Stimulated activated CD4-positive, alpha-beta T cell treated with anti-CD3 and anti-CD28 coated beads, Interleukin-12 subunit alpha, Interleukin-12 subunit beta, amount 100 ng/mL, for 4 hours (primary cell): Measurements from ENCODE around the gene NRM.
"Not testable (repeated sequence)": the region's sequence is repeated elsewhere in the genome, so short reads cannot be mapped to it uniquely, and the experiment has no call there.

Source experiments
- DNase-seq: peaks from one replicate; pipeline ENCODE4 v3.0.0-alpha.2; 2020

Gene NRM

DNA sequence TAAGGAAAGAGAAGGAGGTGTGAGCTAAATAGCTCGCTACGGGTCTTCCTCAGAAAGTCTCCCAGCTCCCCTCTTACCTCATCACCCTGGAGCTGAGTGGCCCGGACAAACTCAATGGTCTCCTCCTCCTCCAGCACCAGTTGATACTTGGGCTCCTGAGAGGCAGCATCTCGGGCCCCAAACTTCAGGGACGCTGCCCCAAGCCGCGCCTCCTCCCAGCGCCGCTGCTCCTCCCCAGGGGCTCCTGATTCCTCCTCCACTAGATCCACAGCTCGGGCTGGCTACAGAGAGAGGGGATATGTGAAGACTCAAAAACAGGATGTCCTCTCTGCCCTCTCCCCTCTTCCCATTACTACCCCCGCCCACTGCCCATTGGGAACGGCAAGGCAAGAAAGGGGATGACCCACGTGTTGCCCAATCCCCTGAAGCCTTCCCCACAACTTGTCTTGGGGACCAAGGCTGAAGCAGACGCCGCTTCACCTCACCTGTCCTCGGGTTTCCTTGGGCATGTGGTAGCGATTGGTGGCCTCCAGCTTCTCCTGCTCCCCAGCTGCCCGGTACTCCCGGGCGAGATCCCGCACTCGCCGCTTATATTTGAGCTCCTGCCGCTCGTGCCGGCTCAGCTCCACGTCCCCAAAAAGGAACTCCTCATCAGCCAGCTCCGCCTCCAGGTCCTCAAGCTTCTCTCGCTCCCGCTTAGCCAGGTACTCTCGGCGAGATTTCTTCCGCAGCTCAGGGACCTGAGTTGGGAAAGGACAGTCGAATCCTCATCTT lies 25.6 kb downstream of the NRM start:
- no peak for DNase-seq

DNA sequence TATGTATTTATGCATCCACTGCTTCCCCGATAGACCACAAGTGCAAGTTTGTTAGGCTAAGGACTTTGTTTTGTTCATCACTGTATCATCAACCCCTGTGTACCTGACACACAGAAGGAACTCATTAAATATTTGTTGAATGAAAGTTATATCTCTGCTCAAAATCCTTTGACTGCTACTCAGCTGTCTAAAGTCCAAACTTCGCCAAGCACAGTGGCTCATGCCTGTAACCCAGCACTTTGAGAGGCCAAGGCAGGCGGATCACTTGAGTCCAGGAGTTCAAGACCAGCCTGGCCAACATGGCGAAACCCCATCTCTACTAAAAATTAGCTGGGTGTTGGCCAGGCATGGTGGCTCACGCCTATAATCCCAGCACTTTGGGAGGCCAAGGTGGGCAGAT lies 32.9 kb downstream of the NRM start:
- not testable (repeated sequence) for DNase-seq

DNA sequence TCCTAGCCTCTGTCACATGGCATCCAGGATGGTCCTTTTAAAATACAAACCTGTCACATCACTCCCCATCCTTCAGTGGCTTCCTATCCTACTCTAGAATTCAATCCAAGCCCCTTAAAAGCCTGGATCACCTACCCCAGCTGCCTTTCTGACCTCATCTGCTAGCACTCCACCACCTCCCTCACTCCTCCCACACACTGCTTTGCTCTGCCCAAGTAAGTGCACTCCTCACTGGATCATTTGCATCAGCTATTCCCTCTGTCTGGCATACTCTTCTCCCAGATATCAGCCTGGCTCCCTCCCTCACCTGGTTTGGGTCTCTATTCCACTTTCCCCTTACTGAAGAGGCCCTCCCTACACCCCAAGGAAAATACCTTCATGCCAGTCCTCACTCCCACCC lies 33.3 kb downstream of the NRM start:
- no peak for DNase-seq

DNA sequence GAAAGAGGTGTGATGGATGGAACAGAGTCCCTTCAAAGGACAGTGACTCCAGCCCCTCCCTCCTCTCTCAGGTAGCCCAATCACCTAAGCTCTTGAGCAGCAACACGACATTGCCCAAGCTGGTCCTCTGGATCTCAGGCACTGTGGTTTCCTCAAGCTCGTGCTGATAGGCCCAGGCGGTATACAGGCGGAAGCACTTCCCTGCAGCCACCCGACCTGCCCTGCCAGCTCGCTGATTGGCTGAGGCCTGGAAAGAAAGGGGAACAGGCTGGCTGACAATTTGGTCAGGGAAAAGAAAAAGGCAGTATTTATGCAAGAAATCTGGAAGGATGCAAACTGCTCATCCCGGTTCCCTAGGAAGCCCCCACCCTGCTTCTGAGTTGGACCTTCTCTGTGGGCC lies 34.3 kb downstream of the NRM start:
- no peak for DNase-seq

DNA sequence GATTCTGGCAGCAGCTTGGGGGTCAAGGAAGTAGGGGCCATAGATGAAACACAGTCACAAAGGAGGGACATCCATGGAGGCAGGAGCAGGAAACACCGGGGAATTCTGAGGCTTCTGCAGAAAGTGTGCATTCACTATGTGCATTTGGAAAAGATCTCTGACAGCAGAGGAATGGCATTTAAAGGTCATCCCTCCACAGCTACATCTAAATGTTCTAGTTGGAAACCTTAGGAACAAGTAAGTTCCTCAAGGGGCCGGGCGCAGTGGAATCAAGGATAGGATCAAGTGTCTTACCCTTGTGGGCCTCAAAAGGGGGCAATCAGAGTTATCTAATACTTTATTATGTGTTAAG lies 35.1 kb downstream of the NRM start:
- no peak for DNase-seq

DNA sequence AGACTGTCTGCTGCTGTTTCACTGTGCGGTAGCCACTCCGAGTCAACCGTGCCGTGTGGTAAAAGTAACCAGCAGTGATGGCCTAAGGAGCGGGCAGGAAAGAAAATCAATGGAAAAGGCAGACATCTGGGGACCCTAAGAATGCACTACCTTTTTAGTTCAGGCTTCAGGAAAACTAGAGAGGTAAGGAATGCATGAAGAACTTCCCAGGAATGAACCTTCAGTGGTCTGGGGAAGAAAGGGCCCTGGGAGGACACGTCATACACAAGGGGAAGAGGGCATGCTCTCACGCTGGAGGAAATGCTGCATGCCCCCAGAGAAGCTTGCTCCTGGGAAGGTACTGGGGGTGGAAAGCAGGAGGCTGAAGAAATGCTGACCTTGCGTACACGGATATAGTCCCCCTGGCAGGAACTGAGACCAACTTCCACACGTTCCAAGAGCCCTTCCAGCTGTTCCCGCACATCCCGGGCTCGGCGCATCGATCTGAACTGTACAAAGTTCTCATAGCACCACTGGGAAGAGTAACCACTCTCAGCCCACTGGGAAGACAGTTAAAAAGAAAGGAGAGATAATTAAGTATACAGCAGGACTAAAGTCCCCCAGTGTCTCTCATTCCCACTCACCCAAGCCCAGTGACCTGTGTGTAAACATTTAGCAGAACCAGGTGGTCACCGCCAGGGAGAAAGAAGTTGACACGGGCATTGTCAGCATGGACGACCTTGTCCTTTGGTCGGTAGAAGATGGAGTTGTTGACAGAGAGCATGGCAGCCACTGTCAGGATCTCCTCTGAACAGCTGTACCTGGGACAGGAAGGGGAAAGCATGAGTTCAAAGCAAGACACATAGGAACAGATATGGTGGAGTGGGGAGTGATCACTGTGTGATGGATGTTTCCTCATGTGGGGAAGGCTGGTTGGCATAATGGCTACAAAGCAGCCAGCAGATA lies 35.7 kb downstream of the NRM start:
- no peak for DNase-seq

DNA sequence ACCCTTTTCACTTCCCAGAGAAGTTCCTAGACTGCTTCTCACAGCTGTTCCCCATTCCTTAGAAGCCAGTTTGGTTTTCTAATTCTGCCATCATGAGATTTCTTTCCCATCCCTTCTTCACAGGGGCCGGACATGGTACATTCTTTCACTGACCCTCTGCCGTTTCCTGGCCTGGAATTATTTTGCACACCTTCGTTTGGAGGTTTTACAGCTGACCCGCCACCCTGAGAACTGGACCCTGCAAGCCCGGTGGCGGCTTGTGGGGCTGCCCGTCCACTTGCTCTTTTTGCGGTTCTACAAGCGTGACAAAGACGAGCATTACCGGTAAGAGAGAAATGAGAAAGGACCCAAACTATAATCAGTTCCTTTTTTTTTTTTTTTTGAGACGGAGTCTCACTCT lies 39.6 kb downstream of the NRM start:
- no peak for DNase-seq

DNA sequence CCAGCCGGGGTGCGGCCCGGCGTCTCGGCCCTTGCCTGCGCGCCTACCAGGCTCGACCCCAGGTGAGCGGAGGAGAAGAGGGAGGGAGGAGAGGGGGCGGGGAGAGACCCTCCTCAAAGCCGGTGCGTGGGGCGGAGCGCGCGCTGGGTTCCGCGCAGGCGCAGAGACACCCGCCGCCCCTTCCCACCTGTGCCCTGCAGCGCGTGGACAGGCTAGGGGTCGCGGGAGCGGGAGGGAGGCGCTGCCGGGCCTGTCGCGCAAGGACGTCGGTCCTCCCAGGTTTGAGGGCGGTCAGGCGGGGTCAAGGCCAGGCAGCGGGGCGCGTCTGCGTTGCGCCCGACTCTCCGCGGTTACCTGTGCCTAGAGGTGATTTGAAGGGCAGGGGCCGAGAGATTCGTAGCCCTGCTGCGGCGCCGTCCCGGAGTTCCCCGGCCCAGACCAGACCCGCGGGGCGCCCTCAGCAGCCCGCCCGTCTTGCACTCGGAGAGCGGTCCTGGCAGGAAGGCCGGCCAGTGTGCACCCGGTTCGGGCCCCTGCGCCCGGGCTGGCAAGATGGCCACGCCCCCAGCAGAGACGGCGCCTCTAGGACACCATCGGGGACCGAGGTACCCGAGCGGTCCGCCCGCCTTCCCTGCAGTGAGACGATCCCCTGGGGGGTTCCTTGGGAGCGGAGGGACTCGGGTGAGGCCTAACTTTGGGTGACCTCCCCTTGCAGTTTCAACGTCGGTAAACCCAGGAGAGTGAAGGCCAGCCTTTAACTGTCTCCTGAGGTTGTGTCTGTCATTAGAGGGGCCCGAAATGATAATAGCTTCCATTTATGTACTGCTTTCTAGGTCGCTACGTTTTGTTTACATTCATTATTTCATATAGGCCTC lies 43.3 kb downstream of the NRM start:
- peak; percentile 75 for DNase-seq

DNA sequence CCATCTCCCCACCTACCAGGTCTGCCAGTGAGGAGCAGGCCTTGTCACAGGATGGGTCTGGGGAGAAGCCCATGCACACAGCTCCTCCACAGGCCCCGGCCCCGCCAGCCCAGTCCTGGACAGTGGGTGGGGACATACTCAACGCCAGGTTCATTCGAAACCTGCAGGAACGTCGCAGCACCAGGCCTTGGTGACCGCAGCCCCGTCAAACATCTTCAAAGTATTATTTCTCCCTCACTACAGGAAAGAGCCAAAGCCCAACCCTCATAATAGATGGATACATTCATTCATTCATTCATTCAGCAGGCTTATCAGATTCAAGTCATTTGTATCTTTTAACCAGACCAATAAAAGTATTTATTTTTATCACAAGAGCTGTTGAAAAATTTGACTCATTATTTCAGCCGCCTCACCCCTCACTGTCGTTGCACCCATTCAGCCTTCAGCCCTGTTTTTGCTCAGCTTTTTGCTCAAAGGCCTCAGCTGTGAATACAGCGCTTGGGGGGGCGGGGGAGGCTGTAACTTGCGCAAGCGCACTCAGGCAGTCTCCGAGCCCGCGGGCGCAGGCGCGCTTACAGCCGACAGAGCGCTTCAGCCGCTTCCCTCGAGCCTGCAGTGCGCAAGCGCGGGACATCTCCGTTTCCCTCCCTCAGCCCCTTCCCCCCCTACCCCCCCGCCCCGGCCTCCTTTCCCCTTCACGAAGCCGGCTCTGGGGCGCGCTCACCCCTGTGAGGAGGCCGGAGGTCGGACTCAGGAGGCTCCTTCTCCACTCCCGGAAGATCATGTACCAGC lies 44.1 kb downstream of the NRM start, which contains the start of gene C6orf136:
TSS of gene C6orf136 (plus strand) at position 684 of the 792 bp plus-strand sequence. CDS start at position 783, 99 bp downstream.
- DNase-seq, result peak; percentile 90

DNA sequence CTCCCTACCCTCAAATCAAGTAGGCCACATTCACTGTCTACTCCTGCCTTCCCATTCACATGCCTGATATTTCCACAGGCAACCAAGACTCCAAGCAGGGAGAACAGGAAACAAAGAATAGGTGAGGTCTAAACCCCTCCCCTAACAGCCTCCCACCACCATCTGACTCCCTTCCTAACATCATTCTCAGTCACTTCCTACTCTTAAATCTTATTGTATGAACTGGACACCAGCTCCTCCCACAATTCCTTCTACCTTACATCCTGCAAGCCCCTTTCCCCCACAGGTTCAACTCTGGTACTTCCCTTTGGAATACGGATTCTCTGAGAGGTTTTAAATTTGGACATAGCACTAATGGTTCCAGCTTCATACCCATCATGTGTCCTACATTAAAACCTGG lies 44.8 kb downstream of the NRM start:
- no peak for DNase-seq

DNA sequence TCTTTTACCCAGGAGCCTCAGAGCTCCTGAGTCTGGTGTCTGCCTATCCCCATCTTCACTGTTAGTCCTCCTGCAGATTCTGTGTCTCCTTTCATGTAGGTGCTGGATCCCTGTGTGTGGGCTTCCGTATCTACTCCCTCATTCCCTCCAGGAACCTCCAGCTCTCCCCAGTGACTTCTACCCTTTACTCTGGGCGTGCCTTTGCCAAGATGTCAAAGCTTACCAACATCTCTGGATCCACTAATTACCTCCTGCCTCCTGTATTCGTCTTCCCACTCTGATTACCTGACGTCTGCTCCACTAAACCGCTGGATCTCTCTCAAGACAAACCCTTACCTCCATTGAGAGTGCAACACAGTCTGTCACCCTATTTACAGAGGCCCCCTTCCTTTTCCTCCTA lies 46.0 kb downstream of the NRM start:
- DNase-seq, result no peak

DNA sequence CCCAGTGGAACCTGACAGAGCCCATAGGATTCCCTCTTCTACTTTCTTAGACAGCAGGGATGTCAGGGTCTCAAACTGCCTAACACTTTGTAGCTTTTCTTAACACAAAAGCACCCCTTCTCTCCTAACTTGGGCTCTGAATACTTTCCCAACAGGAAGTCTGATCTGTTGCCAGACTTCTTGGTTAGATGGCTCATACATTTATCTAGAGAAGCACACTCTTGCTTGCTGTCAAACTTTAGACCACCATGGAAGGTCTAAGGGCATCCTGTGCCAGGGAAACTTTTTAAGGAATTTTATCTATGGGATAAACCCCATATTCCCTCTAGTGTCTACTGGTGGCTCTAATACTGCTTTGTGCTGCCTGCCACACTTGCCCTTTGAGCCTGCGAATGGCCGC lies 47.1 kb downstream of the NRM start:
- DNase-seq, result no peak

DNA sequence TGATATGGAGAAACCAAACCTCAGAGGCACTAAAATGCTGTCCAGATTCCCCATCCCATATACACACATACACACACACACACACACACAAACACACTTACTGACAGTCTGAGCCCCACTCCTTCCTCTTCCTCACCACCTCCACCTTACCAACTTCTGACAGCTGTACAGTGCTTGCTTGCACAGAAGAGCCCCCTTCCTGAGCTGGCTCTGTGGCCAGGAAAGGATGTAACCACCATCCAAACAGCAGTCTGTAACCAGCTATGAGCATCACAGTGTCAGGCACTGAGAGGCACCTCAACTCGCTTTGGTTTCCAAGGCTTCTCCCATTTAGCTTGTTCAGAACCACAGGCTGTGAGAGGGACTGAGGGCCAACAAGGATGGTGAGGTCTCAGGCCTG lies 49.7 kb downstream of the NRM start:
- no peak for DNase-seq

DNA sequence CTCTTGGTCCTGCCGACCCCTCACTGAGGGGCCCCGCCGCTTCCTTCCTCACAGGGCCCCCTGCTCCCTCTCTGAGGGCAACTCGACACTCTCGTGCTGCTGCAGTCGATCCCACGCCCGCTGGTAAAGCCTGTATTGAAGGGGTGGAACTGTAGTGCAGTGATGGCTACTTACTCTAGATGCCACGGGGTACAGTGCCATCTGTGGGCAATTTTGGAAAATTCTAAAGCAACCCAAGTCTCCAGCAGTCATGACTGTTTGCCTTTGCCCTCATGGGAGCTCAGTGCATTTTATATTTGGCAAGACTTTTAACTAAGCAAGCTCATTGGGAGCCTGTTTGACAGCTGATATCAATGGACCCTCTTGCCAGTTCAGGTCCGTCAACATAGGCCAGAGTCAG lies 50.3 kb downstream of the NRM start:
- no peak for DNase-seq
